SH-SY5Y (cell line): ENCODE data around the gene FASTKD1.

ENCODE experiments used
- GATA2 ChIP-seq: IDR thresholded peaks from 2 replicates; pipeline ENCODE4 v1.6.1; 2011; ENCODE audit warnings: mild to moderate bottlenecking, low read depth, low read length
- GATA3 ChIP-seq: IDR thresholded peaks from 2 replicates; pipeline ENCODE4 v1.6.1; 2011; ENCODE audit warnings: low read depth, mild to moderate bottlenecking, low read length, moderate library complexity

- TF ChIP-seq GATA2 (no peak), GATA3 (no peak)
Measured at GRCh38 chr2:169620509-169620908, 46.8 kb upstream of the FASTKD1 start.
